Liver (tissue), 9 donors: Measurements from ENCODE around the gene PNLIPRP1. TPM values are rescaled to one million over a fixed set of nuclear protein-coding genes. Genes with fewer than 3 reads are reported as not detected.

Source experiments
- DNase-seq: peaks from one replicate; pipeline ENCODE4 v3.0.0-alpha.2; 2017; ENCODE audit warnings: low spot score
- H3K27ac ChIP-seq, 2 donors: one replicate each; pipeline ENCODE4 v1.7.0; 2013; ENCODE audit warnings: inconsistent platforms in 2 of 2, low read length in 2 of 2, control low read depth in 1 of 2, low read depth in 1 of 2, mild to moderate bottlenecking in 1 of 2
- H3K27me3 ChIP-seq, 4 donors: one replicate each; pipeline versions ENCODE4 v1.6.1 to v1.7.0; 2013; ENCODE audit warnings: low read length in 3 of 4, inconsistent platforms in 1 of 4, mild to moderate bottlenecking in 1 of 4, moderate library complexity in 1 of 4; ENCODE audit not compliant: control insufficient read depth in 4 of 4, insufficient read depth in 4 of 4
- H3K36me3 ChIP-seq, 4 donors: one replicate each; pipeline versions ENCODE4 v1.6.1 to v1.7.0; 2013; ENCODE audit warnings: low read length in 3 of 4, mild to moderate bottlenecking in 3 of 4, low read depth in 1 of 4, moderate library complexity in 1 of 4; ENCODE audit not compliant: control insufficient read depth in 4 of 4, insufficient read depth in 3 of 4
- H3K4me1 ChIP-seq, 4 donors: one replicate each; pipeline versions ENCODE4 v1.6.1 to v1.7.0; 2013; ENCODE audit warnings: low read length in 3 of 4, mild to moderate bottlenecking in 3 of 4, moderate library complexity in 1 of 4; ENCODE audit not compliant: control insufficient read depth in 4 of 4, insufficient read depth in 4 of 4
- H3K4me3 ChIP-seq, 3 donors: one replicate each; pipeline versions ENCODE4 v1.6.1 to v1.7.0; 2013; ENCODE audit warnings: low read length in 3 of 3, control low read depth in 1 of 3, low read depth in 1 of 3, mild to moderate bottlenecking in 1 of 3
- H3K9ac ChIP-seq, 2 donors: one replicate each; pipeline ENCODE4 v1.7.0; 2013; ENCODE audit warnings: low read length in 2 of 2, mild to moderate bottlenecking in 2 of 2, moderate library complexity in 2 of 2, control low read depth in 1 of 2, low read depth in 1 of 2
- H3K9me3 ChIP-seq, 4 donors: one replicate each; pipeline versions ENCODE4 v1.6.1 to v1.7.0; 2013; ENCODE audit warnings: low read length in 3 of 4; ENCODE audit not compliant: control insufficient read depth in 4 of 4
- CTCF ChIP-seq: fragments of 150-350 bp; IDR thresholded peaks from 2 replicates; pipeline ENCODE4 v1.5.1; 2017; ENCODE audit warnings: improper control_type of control experiment, low read depth, low read length; ENCODE audit not compliant: missing input control
- EGR1 ChIP-seq, 2 donors: IDR thresholded peaks; 2 replicates each; pipeline ENCODE4 v1.6.1; 2016 to 2018; ENCODE audit warnings: antibody characterized with exemption in 2 of 2, low read depth in 2 of 2
- FOXA1 ChIP-seq: IDR thresholded peaks from 2 replicates; pipeline ENCODE4 v1.6.1; 2016; ENCODE audit warnings: antibody characterized with exemption
- FOXA2 ChIP-seq: IDR thresholded peaks from 2 replicates; pipeline ENCODE4 v1.6.1; 2016; ENCODE audit warnings: antibody characterized with exemption
- GABPA ChIP-seq, 2 donors: IDR thresholded peaks in 1 of 2; conservative IDR thresholded peaks in 1 of 2; 2 replicates each; pipeline ENCODE4 v1.6.1; 2016; ENCODE audit warnings: antibody characterized with exemption in 2 of 2, mild to moderate bottlenecking in 1 of 2, moderate library complexity in 1 of 2
- HNF4A ChIP-seq, 2 donors: conservative IDR thresholded peaks; 2 replicates each; pipeline ENCODE4 v1.6.1; 2016; ENCODE audit warnings: antibody characterized with exemption in 2 of 2, mild to moderate bottlenecking in 2 of 2
- HNF4G ChIP-seq: IDR thresholded peaks from 2 replicates; pipeline ENCODE4 v1.6.1; 2016; ENCODE audit warnings: antibody characterized with exemption
- JUND ChIP-seq, 2 donors: IDR thresholded peaks; 2 replicates each; pipeline ENCODE4 v1.6.1; 2016; ENCODE audit warnings: antibody characterized with exemption in 2 of 2
- MAX ChIP-seq: IDR thresholded peaks from 2 replicates; pipeline ENCODE4 v1.6.1; 2016; ENCODE audit warnings: antibody characterized with exemption
- NR2F2 ChIP-seq: IDR thresholded peaks from 2 replicates; pipeline ENCODE4 v1.6.1; 2016; ENCODE audit warnings: antibody characterized with exemption
- RAD21 ChIP-seq, 2 donors: IDR thresholded peaks; 2 replicates each; pipeline ENCODE4 v1.6.1; 2016; ENCODE audit warnings: antibody characterized with exemption in 2 of 2, mild to moderate bottlenecking in 2 of 2
- REST ChIP-seq: IDR thresholded peaks from 2 replicates; pipeline ENCODE4 v1.6.1; 2016; ENCODE audit warnings: antibody characterized with exemption, mild to moderate bottlenecking
- RXRA ChIP-seq, 2 donors: IDR thresholded peaks; 2 replicates each; pipeline ENCODE4 v1.6.1; 2017 to 2018; ENCODE audit warnings: antibody characterized with exemption in 2 of 2, mild to moderate bottlenecking in 1 of 2
- SP1 ChIP-seq: IDR thresholded peaks from 2 replicates; pipeline ENCODE4 v1.6.1; 2018; ENCODE audit warnings: antibody characterized with exemption, mild to moderate bottlenecking
- TAF1 ChIP-seq: conservative IDR thresholded peaks from 2 replicates; pipeline ENCODE4 v1.6.1; 2016; ENCODE audit warnings: antibody characterized with exemption, mild to moderate bottlenecking
- YY1 ChIP-seq: IDR thresholded peaks from 2 replicates; pipeline ENCODE4 v1.6.1; 2016; ENCODE audit warnings: antibody characterized with exemption, mild to moderate bottlenecking
- ZBTB33 ChIP-seq: IDR thresholded peaks from 2 replicates; pipeline ENCODE4 v1.6.1; 2016; ENCODE audit warnings: antibody characterized with exemption
- WGBS: extraction: QIAGEN DNeasy Blood & Tissue Kit; methylation state at CpG from one replicate; pipeline ENCODE4 v1.1.7; 2013; 5-methylcytosine and 5-hydroxymethylcytosine counted together
- polyA plus RNA-seq, 2 donors: library from polyadenylated mRNA; stranded (reverse) in 1 of 2; unstranded in 1 of 2; fragments of 200-250 nt in 1 of 2; fragments of >200 nt in 1 of 2; fragmentation: Nextera tagmentation in 1 of 2; extraction: Ambion mirVana in 1 of 2; gene quantifications; one replicate each; pipeline versions ENCODE4 v1.2.1 to v1.2.3, GENCODE V29; 2013 to 2015
- total RNA-seq, 2 donors: library from RNA; depleted of rRNA; stranded (reverse); fragments of >200 nt; gene quantifications; one replicate each; pipeline ENCODE4 v1.2.3, GENCODE V29; 2014
- TF ChIP-seq, protein P1 (sequence below): IDR thresholded peaks from 2 replicates; pipeline ENCODE4 v1.6.1; 2016; ENCODE audit warnings: antibody characterized with exemption
- donor health status: healthy.
- donor health status: healthy.
- donor health status: healthy.
- donor health status: healthy.
- donor health status: healthy.

PNLIPRP1 gene
- total and polyA plus RNA-seq, 4 donors: not detected

DNA sequence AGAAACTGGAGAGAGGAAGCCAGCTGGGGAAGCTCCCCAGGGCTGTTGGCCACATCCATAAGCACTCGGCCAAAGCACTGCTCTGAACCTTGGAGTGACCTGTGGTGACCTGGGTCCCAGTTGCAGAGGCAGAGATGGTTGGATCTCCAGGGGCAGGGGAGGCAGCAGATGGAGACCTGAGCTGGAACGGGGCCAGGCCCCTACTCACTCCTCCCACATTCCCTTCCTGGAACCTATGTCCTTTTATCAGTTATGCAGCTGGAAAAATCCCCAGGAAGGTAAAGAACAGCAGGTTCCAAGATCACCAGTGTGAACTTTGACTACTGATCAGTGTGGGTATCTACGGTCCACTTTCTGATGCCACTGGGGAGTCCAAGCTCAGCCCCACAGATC is 20.4 kb downstream of the PNLIPRP1 start (continued):
- TF ChIP-seq JUND (IDR thresholded peaks at IDR 0.05) (no peak), HNF4A (conservative IDR thresholded peaks at IDR 0.05) (no peak), FOXA1 (no peak)

DNA sequence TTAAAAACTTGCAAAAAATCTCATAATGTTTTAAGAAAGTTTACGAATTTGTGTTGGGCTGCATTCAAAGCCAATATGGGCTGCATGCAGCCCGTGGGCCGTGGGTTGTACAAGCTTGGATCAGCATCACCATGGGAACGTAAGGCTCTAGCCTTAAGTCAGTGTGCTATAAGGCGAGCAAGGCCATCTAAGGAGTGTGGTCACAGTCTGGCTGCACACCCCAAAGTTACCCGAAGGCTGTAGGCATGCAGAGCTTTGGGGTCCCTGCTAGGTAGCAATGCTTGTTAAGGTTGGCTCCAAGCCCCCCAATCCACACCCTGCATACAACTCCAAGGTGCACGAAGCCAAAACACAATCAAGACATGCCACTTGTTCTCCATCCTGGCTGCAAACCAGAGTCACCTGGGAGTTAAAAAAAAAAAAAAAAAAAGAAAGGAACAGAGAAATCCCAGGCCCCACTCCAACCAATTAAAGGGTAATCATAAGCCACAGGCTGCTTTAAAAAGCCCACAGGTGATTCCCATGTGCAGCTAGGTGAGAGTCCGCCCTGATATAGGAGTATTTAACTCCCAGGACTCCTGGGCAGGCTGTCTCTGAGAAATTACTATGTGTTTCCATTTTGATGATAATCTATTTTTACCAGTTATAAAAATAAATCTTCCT is 21.5 kb downstream of the PNLIPRP1 start:
- Histone ChIP-seq H3K36me3 (no peaks in the 10 kb centered on the region), H3K4me1 (peaks cover 0 to 3% (median 0%) of the 10 kb centered on the region in 4 donors), H3K27me3 (peaks cover 0 to 3% (median under 1%) of the 10 kb centered on the region in 4 donors), H3K9ac (no peak overlapping the region), H3K9me3 (peaks cover 0 to 2% (median 0%) of the 10 kb centered on the region in 4 donors), H3K4me3 (no peak overlapping the region), H3K27ac (no peak overlapping the region)
- DNase-seq: no peak
- TF ChIP-seq ZBTB33 (no peak), MAX (no peak), TAF1 (no peak), YY1 (no peak), EGR1 (IDR thresholded peaks at IDR 0.05; ENCODE audit: low read depth in 2 of 2) (no peak), RAD21 (IDR thresholded peaks at IDR 0.05) (no peak), FOXA2 (no peak), GABPA (IDR thresholded peaks at IDR 0.05 in 1 of 2, conservative IDR thresholded peaks at IDR 0.05 in 1 of 2) (no peak), REST (no peak), HNF4A (conservative IDR thresholded peaks at IDR 0.05) (no peak), CTCF (no peak), JUND (IDR thresholded peaks at IDR 0.05) (no peak), RXRA (IDR thresholded peaks at IDR 0.05) (no peak), SP1 (no peak), HNF4G (no peak), FOXA1 (no peak), NR2F2 (no peak)
- TF ChIP-seq, protein P1, sequence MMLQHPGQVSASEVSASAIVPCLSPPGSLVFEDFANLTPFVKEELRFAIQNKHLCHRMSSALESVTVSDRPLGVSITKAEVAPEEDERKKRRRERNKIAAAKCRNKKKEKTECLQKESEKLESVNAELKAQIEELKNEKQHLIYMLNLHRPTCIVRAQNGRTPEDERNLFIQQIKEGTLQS: no peak
- WGBS: 92% methylated on average over 8 of the region's 8 CpGs
